COLO668 (cell line): Measurements from ENCODE around the gene PJA1.

Source experiments
- DNase-seq: peaks from one replicate; lab custom pipeline; 2025; ENCODE audit not compliant: unreplicated experiment; lab: John Stamatoyannopoulos, UW

PJA1 gene

DNA sequence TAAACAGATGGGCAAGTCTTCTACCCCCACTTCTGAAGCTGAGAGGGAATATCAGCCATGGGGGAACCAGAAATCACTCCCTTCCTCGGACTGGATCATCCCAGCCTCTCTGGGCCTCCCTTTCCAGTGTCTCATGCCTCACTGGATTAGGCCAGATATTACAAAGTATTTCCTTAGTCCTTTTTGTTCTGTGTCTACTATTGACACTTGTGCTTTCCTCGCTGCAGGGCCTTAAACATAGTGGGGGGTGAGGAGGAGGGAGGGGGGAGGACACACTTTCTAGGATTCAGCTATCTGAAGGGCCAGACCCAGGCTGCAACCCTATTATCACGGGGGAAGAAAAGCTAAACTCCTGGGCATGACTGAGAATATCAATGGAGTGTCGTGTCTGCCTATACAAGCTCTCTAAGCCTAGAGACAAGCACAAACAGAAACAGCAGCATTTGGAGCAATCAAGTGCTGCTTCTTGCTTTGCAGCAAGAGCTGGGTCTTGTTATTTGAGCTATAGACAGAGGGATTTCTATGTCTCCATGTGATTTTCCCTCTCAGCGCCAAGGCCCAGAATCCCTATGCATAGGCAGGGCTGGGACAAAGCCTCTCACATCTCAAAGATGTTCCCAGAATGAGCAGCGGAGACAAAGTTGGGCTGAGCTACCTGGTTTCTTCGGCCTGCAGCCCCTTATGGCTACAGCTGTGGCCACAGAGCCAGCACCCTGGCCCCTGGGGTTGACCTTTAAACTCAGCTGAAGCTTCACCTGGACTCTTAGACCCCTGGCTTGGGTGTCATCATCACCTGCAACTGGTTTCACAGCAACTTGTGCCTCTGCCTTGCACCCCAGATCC, 20.2 kb downstream of the PJA1 start:
- DNase-seq: no peak

DNA sequence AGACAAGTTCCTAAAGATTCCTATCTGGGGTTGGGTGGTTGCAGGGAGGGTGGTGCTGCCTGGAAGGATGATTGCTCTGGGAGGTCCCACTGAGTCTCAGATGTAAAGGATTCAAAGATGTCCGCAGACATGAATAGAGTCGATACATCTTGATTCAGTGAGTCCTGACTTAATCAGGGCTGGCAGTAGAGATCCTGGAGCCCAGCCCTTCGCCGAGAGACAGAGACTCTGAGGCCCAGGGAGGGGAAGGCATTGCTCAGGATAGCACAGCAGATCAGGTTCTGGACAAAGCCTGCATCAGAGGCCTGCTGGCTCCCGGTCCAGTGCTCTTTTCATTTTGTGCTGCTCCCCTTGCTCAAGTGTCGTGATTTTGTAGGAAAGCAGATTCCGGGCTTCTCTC, 21.7 kb downstream of the PJA1 start:
- DNase-seq: no peak

DNA sequence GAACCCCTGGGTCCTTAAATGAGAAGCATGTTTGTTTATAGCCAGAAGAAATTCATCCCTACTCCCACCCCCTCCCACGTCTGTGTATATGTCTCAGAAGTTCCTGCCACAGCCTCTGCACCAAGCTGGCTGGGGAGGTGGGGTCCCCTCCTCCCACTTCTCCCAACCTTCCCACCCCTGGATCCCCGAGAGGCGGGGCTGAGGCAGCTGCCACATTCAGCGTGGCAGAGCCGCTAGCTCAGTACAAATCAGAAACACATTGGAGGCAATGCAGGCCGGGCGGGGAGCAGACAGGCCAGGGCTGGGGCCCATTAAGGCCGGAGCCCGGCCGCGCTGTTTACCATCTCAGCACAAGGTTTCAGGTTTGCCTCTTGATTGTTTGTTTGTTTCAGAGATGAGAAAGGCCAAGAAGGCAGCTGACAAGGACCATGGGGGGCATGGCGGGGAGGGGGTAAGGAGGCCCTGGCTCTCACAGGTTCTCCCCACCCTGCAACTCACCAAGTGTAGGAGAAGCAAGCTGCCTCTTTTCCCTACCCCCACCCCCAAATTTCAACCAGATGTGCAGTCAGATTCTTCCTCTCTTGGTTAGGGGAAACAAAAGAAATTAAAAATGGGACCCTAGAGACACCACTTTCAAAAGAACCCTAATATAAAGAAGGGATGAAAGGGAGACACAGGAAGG, 22.3 kb downstream of the PJA1 start:
- no peak for DNase-seq

DNA sequence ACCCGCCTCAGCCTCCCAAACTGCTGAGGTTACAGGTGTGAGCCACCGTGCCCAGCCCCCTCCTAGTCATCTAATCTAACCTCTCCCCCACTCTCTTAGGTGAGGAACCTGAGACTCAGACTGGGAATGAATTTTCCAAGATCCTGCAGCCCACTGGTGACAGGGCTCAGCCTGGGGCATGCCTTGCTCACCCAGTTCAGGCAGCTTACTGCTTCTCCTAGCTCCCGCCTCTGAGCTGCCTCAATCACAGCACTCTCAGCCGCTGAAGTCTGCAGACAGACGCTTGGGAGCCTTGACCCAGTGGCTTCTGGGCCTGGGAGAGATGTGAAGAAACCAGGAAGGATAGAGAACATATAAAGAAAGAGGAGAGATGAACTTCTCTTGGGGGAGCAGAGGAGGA, 24.4 kb downstream of the PJA1 start:
- DNase-seq: no peak

DNA sequence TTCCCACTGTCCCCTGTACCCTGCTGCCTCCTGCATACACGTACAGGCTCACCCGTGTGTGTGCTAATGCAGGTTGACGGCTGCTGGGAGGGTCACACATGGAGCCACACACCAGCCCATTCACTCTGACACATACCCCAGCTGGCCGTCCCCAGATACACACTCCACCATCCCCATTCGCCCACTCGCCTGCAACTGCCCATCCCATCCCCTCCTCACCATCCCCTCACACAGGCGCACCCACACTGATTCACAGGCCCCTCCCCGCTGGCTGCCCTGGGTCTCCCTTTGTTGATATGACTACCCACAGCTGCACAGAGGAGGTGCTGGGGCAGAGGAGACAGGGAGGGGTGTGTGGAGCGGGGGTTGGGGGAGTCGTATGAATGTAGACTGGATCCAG, 25.7 kb downstream of the PJA1 start:
- DNase-seq: no peak

DNA sequence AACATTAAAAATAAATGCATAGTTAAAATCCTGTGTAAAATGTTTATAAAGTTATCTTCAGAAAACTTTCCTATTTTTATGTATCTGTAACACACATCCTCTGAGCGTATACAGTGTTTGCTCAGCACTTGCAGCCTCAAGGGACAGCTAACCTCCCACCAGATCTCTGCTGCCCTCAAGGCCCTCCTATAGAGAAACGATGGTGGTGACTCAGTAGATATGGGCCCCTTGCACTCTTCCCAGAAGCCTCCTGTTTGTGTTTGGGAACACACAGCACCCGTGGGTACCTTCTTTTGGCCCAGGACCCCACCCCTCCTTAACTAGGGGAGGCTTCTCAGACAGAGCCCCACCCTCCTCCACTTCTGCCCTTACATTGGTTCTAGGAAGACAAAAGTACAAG, 26.7 kb downstream of the PJA1 start:
- no peak for DNase-seq

DNA sequence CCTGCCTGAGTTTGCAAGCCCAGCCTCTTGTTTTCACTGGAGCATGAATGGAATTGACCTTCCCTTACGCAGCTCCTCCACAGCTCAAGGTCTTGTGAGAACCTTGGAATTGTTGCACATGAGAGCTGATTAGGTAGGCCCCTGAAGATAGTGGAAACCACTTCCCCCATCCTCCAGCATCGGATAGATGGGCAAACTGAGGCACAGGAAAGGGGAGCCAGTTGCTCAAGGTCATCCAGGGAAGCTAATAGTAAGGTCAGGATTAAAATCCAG, 27.2 kb downstream of the PJA1 start:
- no peak for DNase-seq

DNA sequence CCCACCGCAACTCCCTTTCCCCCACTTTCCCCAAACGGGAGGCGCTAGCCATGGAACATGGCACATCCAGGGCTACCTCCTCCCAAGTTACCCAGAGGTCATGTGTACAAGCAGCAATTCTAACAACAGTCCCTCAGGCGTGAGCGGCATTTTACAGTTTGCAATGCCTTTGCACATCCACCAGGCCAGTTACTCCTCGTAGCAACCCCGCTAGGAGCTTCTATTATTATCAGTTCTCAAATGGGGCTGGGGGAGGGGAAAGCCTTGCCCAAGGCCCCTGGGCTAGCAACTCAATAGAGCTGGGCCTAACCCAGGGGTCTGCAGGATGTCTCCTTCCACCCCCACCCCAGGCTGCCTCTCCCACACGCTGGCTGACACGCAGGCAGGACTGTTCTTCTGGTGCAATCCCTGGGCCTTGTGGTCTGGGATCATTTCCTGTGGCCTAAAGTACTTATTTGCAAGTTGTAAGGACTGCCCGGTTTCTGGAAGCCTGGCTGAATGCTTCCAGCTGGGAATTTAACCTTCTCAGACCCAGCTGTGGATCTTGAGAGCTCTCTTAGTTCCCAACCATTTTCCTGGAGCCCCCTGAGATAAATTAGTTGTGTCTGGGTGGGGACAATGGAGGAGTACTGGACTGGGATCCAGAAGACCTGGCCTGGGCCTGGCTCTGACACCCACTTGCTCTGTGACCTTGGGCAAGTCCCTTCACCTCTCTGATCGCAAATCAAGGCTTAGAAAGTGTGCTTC, 27.7 kb downstream of the PJA1 start:
- DNase-seq: no peak

DNA sequence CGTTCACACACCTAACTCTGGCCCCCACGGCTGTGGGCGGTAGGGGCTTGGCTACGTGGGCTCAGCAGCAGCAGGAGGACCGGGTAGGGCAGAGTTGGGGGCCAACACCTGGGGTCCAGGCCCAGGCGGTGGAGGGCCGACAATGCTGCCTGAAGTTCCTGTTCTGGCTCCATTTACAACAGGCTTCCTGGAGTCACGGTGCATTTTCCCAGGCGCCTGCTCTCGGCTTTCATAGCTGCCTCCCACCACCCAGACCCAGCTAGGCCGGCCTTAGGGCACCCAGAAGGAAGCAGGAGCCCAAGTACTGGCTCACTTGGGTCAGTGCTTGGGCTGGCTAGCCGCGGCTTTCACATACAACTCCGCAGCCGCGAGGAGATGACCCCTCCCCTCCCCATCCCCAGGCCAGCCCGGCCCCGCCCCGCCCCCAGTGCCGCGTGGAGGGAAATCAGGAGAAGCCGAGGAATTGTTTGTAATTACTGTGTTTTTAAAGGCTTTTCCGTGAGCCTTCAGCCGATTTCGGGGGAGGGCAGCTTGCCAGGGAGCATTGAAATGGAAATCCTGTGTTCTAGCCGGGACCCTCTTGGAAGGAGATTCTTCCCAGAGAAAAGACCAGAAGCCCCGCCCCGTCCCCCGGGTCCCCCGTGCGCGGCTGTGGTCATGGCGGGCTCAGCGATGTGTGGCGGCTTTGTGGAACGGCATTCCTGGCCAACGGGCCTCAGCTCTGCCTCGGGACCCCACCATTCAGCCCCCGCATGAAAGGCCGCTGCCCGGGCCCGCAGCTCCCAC, 28.5 kb downstream of the PJA1 start:
- DNase-seq: no peak

DNA sequence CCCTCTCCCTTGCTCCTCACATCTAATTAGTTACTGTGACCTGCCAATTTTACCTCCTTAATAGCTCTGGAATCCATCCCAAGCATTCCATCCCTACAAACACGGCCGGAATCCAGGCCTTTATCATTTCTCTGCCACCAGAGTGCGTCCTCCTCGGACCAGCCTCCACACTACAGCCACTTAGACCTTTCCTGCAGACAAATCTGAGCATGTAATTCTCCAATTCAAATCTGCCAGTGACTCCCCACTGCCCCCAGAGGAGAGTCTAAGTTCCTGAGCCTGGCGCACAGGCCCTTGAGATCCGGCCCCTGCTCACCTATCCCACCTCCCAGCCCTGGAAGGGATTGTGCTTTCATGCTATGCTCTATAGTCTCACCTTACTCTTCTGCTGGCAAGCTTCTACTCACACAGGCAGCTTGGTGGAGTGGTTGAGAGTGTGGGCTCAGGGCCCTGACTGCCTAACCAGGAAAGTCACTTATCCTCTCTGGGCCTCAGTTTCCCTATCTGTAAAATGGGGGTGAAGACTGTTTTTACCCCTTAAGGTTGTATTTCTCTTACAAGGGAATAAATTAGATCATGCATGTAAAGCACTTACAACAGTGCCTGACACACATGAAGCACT, 31.2 kb downstream of the PJA1 start:
- no peak for DNase-seq

DNA sequence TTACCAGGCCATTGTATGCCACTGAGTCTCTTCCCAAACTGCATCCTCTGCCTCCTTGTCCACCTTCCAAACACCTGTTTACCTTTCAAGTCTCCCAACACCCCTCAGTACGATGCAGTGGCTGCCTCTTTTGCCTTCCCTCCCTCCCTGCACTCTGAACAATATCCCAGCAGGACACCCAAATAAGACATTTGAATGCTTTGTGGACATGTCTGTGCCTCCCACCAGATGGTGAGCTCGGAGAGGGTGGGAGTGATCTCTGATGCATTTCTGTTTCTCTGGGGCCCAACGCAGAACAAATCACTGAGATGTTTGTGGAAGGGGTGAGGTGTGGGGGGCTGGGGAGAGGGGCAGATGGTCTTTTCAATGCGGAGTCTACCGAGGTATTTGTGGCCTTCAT, 33.4 kb downstream of the PJA1 start:
- no peak for DNase-seq

DNA sequence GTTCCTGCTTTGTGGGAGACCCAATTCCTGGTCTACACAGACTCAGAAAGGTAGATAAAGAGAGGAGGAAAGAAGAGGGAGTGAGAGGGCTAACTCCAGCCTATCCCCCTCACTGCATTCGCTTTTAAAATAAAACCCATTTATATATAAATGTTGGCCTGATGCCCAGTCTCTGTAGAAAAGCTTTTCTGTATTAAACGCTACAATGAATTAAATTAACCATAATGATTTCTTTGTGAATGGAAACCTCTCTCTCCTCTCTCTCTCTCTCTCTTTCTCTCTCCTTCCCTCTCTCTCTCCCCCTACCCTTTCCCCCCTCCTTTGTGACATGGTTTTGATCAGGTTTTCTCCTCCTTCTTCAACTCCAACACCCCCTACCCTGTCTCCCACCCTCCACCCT, 34.8 kb downstream of the PJA1 start:
- no peak for DNase-seq

DNA sequence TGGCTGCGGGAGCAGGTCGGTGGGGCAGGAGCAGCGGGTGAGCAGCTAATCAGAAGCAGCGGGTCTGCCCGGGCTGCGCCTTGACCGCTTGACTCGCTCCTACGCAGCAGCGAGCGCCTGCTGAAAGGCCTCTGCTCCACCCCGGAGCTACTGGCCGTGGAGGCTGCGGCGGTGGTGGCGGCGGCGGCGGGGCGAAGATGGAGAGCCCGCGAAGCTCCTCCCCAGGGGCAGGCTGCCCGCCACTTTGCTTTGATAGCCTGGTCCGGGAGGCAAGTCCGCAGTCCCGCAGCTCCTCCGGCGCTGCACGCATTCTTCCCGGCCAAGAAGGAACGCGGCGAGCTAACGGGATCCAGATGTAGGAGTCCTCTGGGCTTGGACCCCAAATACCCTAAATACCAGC, 36.7 kb downstream of the PJA1 start:
- DNase-seq: no peak

DNA sequence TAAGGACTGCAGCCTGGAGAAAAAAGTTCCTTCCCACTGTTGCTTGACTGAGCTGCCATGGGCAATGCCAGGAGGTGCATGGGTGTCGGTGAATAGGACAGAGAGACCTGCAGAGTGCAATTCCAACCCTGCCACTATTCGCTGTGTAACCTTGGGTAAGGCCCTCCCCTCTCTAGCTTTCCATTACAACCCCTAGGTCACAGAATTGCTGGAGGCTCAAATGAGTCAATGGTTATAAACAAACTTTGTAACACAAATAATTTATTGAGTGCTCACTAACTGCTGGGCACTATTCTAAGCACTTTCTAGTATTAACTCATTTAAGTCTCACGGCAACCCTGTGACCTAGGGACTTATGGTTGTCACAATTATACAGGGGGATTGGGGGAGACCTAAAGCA, 37.8 kb downstream of the PJA1 start:
- DNase-seq: no peak

DNA sequence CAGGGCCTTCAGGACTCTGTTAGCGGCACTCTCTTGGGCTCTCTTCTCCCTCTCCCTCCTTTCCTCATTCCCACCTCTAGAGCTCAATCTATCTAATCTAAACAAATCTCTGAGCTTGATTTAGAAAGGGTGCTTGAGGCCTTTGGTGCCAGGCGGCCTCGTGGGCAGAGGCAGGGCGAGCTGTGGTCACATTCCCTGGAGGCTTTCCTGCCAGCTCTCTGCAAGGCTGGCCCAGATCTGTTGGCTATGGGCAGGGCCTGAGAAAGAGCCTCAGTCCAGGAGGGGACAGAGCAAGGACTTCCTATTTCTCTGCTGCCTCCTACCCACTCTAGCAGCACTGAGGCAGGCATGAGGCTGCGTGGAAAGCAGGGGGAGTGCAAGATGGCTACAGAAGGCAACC, 38.6 kb downstream of the PJA1 start:
- no peak for DNase-seq

DNA sequence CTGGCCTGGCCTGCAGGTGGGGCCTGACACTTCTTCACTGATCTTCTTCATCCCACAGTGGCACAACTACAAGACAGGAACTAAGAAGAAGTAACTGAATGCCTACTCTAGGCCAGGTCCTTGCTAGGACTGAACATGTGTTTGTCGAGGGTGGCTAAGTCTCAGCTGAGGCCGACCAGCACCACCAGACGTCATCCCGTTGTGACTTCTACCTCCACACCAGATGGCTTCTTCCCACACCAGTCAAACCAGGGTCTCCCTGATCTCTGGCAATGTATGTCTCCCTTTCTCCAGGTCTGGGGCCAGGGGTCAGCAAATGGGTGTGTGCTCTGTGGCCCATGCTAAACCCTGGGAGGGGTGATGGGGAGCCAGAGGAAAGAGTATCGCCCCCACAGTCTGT, 40.2 kb downstream of the PJA1 start:
- no peak for DNase-seq

DNA sequence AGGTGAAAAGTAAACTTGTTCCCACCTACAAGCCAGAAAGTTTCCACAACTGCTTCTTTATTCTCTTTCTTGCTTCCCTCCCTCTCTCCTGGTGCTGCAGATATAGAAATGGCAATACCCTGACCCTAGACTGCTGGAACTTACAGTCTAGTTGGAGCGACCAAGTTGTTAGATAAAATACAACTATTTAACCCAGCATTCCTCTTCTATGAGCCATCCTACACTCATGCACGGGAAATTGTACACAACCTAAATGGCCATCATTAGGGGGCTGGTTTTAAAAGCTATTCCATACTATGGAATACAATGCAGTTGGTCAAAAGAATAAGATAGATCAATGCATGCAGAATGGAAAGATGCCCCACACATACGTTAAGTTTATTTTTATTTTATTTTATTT, 41.1 kb downstream of the PJA1 start:
- no peak for DNase-seq

DNA sequence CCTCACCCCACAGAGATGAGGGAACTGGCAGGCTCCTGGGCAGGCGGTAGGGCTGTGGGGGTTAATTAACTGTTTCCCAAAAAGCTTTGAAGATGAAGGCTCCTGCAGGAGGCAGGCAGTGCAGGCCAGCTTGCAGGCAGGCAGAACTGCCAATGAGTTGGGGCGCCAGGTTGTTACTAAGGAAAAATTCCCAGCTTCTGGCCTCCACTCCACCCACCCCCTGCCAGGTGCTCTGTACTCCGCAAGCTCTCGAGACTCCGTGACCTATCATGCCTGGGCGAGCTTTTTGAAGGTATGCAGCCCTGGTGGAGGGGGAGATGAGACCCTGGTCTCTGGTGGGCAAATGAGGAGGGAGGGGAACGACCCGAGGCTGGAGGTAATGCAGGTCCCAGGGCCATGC, 41.8 kb downstream of the PJA1 start:
- DNase-seq: no peak

DNA sequence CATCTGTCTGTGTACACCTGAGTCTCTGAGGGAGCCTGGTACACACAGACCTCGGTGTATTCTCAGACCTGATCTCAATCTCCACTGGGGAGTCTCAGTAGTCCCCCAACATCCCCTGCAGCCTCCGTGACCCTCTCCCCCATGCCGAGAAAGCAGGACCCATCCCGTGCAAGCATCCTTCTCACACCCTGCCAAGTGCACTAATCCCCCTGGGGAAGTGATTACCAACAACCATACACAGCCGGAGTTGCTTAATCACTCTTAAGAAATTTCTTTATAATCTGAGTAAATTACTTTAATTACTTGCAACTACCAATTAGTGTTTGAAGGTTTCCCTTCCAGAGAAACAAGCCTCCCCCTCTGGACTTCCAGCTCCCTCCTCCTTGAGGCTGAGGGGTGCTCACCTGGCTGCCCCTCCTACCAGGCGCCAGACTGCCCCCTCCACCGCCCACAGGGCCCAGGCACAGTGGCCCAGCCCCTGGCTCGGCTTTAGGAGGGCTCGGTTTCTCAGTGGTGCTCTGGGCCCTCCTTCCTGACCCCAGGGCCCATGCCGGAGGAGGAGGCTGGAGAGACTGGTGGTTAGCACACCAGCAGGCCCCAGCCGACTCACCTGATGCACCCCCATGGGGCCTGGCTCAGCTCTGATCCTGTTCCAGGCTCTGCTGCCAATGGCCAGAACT, 43.8 kb downstream of the PJA1 start:
- no peak for DNase-seq

DNA sequence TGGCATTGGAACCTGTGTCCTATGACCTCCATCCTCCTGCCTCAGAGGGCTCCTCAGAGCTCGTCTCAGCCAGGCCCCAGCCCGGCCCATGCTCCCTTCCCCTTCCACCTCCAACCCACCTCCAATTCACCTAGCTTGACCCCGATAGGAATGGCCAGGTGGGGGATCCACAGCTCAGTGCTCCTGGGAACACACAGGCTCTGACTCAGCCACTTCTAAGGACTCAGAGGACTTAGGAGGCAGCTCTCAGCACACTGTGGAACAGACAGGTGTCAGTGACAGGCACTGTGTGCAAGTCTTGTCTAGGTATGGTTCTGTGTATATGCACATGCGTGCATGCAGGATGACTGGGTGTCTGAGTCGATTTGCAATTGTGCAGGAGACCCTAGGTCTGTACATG, 44.8 kb downstream of the PJA1 start:
- no peak for DNase-seq

DNA sequence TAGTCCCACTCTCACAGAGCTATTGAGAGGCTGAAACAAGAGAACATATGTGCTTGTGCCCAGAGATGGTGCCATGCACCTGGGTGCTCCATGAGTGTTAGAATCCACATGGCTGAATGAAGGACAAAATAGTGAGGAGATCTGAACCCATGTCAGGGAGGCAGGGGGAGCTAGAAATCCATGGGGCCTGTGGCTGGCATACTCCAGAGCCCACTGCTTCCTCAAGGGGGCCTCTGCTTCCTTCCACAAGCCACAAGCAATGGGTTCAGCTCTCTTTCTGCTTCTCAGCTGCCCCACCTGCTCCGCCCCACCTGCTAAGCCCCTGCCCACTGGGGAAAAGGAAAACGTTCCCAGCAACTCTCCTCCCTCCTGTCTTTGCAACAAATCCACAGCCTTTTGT, 46.1 kb downstream of the PJA1 start:
- no peak for DNase-seq
